GM12873 (cell line): ENCODE measurements around the gene DNAI1.

ENCODE experiments used
- TF ChIP-seq, protein P1 (sequence below): IDR thresholded peaks from 2 replicates; pipeline ENCODE4 v1.5.1; 2012; ENCODE audit warnings: low read depth, mild to moderate bottlenecking, moderate library complexity, low read length, control low read depth; ENCODE audit not compliant: insufficient read depth; ENCODE audit errors: missing control alignments

DNAI1 gene

DNA sequence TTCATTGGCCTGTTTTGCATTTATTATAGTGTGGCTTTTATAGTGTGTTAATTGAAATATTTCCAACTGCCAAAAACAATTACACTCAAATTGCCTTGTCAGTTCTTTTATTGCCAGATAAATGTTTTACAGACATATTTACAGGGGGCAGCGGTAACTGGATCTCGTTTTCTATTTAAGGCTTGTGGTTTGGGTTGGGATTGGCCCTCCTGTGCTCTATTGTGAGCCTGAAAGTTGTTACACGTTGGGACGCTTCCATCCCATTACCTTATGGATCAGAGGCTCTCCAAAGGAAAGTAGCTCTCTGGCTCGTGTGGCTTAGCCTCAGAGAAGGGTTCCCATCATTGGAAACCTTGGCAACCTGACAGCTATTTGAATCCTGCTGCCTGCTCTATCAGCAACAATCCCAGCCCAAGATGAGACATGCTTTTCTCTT is 20.8 kb downstream of the DNAI1 start:
- TF ChIP-seq, protein P1, sequence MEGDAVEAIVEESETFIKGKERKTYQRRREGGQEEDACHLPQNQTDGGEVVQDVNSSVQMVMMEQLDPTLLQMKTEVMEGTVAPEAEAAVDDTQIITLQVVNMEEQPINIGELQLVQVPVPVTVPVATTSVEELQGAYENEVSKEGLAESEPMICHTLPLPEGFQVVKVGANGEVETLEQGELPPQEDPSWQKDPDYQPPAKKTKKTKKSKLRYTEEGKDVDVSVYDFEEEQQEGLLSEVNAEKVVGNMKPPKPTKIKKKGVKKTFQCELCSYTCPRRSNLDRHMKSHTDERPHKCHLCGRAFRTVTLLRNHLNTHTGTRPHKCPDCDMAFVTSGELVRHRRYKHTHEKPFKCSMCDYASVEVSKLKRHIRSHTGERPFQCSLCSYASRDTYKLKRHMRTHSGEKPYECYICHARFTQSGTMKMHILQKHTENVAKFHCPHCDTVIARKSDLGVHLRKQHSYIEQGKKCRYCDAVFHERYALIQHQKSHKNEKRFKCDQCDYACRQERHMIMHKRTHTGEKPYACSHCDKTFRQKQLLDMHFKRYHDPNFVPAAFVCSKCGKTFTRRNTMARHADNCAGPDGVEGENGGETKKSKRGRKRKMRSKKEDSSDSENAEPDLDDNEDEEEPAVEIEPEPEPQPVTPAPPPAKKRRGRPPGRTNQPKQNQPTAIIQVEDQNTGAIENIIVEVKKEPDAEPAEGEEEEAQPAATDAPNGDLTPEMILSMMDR: no peak

DNA sequence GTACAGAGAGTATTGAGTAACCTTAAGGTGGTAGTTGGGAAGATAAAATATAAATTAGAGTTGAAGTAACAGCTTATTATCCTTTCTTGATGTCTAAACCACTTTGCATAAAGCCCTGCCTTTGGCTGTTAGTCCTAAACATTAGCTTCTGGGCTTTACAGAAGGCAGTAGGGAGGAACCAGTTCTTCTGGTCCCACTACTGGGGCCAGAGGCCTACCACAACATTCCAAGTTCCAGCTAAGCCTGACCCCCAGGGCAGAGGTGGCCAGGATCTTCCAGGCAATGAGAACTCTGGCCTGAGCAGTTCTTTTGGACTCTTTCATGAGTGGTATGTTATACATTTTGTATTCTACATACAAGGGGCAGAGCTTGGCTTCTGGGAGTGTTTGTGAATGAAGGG is 26.1 kb downstream of the DNAI1 start:
- TF ChIP-seq, protein P1: no peak

DNA sequence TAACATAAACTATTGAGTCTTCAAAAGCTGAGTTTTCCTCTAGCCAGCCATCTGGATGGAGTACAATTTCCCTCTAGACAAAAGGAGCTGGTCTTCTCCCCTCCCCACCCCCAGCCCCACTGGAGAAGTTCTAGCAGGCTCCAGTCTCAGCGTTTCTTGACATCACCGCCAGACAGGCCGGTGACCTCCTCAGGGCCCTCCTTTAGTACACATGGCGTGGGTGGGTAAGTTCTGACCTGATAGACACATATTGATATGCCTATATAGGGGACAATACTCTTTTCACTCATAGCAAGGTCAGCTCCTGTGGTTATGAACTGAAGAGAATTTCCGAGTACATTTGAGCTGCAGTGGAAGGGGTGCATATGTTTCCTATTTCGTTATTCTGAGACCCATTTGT is 27.2 kb downstream of the DNAI1 start:
- TF ChIP-seq, protein P1: no peak

DNA sequence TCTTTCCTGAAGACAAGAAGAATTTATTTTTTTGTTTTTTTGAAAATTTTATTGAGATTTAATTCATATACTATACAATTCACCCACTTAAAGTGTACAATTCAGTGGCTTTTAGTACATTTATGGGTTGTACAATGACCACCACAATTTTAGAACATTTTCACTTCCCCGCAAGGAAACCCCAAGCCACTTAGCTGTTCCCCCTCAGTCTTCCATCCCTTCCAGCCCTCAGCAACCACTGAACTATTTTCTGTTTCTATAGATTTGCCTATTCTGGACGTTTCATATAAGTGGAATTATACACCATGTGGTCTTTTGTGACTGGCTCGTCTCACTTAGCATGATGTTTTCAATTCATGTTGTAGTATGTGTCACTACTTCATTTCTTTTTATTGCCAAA is 28.0 kb downstream of the DNAI1 start:
- TF ChIP-seq, protein P1: no peak

DNA sequence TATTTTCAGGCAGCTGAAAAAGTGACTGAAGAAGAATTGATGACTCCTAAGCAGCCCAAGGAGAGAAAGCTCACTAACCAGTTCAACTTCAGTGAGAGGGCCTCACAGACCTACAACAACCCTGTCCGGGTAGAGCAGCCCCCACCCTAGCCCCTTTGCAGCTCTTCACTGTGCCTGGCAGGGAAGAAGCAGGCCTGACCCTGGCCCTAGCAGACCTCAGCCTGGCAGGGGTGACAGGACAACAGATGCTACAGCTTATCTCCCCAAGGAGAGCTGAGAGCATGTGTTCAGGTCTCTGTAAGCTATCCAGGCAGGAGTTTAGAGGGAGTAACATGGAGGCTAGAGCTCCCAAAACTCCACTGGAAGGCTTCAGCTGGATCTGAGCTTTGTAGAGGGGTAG is 31.8 kb downstream of the DNAI1 start:
- TF ChIP-seq, protein P1: no peak

DNA sequence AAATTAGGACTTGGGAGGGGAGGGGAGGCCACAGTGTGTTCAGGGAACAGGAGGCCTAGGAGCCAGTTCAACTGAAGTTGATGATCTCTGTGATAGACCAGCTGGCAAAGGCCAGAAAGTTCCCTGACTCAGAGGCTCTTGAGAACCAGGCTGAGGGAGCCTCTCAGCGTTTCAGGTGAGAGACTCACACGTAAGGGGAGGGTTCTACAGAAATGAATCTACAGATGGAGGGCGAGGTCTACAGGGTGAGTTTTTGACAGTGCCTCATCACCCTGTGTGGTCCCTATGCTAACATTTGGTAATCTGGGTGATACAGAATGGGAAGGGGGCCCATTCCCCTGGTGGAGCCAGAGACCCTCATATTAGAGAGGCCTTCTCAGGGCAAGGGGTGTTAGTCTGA is 32.2 kb downstream of the DNAI1 start:
- TF ChIP-seq, protein P1: no peak

DNA sequence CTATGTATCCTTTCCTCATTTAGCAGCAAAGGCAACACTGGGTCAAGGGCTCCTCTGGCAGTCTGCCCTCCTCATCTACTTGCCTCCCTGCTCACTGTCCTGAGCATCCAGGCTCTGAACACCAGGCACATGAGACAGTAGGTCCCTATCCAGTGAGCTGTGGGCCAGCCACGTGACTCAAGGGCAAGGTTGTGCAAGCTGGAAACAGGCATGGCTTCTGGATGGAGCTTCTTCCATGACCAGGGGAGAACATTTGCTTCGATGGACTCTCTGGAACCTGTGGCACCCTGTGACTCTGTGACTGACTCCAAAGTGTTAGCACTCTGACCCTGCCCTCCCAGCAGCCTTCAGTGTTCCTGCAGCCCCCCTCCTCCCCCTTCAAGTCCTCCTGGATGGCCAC is 33.0 kb downstream of the DNAI1 start:
- TF ChIP-seq, protein P1: no peak

DNA sequence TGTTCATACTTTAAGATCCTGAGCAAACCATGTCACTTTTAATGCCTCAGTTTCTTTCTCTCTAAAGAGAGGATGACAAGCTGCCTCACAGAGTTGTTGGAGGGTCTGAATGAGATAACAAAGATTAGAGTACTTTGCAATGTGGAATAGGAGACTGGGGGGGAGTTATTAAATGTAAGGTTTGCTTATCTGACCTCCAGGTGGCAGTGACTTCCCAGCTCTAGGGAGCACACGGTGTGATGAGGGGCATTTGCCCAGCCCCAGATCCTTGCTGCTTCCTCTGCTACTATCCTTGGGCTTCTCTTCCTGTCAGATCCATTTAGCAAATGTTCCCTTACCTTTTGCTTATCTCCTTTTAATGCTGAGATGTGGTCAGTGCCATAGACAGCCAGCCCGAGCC is 33.4 kb downstream of the DNAI1 start:
- TF ChIP-seq, protein P1: no peak
